PFSK-1 (cell line): Measurements from ENCODE around the gene EGLN3.

Source experiments
- FOXP2 ChIP-seq: optimal IDR thresholded peaks from 2 replicates; pipeline ENCODE3; 2011; ENCODE audit warnings: borderline replicate concordance, control low read depth, inconsistent platforms; ENCODE audit not compliant: insufficient read depth; ENCODE audit errors: extremely low read length, extremely low read depth
- POLR2AphosphoS5 ChIP-seq: IDR thresholded peaks from 2 replicates; pipeline ENCODE4 v1.6.1; 2012; ENCODE audit warnings: low read depth, mild to moderate bottlenecking, control low read depth, low read length, moderate library complexity
- SIN3A ChIP-seq: IDR thresholded peaks from 2 replicates; pipeline ENCODE4 v1.6.1; 2012; ENCODE audit warnings: mild to moderate bottlenecking, low read length, moderate library complexity, borderline replicate concordance; ENCODE audit not compliant: insufficient read depth
- TAF1 ChIP-seq: IDR thresholded peaks from 2 replicates; pipeline ENCODE4 v1.6.1; 2012; ENCODE audit warnings: low read length, control low read depth, borderline replicate concordance; ENCODE audit not compliant: insufficient read depth
- TF ChIP-seq, protein P1 (sequence below), 2 experiments: IDR thresholded peaks; 2 replicates each; pipeline versions ENCODE4 v1.6.1 to v1.8.0; 2011 to 2012; ENCODE audit warnings: low read depth in 2 of 2, low read length in 2 of 2, control low read depth in 1 of 2, inconsistent platforms in 1 of 2, mild to moderate bottlenecking in 1 of 2, moderate library complexity in 1 of 2; ENCODE audit not compliant: insufficient read depth in 1 of 2

DNA sequence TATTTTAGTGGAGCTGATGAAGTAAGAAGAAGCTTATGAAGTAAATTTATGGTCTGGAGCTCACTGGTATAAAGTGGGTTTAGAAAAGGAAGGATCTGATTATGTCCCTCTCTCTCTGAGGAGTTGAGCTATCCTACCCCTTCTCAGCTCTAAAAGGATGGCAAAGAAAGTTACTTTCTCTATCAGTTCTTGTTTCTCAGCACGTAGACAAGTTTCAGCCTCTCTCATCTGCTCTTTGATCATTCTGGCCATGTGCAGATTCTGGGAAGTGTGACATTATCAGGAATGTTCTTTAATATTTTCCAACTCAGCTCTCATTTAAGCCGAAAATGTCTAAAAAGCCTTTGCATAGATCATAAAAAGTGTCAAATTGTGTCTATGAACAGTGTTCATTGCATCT, 5.8 kb upstream of the EGLN3 start:
- TF ChIP-seq POLR2AphosphoS5: no peak
- no peak for TF ChIP-seq TAF1
- TF ChIP-seq, protein P1, sequence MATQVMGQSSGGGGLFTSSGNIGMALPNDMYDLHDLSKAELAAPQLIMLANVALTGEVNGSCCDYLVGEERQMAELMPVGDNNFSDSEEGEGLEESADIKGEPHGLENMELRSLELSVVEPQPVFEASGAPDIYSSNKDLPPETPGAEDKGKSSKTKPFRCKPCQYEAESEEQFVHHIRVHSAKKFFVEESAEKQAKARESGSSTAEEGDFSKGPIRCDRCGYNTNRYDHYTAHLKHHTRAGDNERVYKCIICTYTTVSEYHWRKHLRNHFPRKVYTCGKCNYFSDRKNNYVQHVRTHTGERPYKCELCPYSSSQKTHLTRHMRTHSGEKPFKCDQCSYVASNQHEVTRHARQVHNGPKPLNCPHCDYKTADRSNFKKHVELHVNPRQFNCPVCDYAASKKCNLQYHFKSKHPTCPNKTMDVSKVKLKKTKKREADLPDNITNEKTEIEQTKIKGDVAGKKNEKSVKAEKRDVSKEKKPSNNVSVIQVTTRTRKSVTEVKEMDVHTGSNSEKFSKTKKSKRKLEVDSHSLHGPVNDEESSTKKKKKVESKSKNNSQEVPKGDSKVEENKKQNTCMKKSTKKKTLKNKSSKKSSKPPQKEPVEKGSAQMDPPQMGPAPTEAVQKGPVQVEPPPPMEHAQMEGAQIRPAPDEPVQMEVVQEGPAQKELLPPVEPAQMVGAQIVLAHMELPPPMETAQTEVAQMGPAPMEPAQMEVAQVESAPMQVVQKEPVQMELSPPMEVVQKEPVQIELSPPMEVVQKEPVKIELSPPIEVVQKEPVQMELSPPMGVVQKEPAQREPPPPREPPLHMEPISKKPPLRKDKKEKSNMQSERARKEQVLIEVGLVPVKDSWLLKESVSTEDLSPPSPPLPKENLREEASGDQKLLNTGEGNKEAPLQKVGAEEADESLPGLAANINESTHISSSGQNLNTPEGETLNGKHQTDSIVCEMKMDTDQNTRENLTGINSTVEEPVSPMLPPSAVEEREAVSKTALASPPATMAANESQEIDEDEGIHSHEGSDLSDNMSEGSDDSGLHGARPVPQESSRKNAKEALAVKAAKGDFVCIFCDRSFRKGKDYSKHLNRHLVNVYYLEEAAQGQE (IDR thresholded peaks at IDR 0.05; ENCODE audit: insufficient read depth in 1 of 2, low read depth in 2 of 2, low read length in 2 of 2): no peak
- no peak for TF ChIP-seq SIN3A
- TF ChIP-seq FOXP2: no peak
